Pons (tissue), 1 donor: ENCODE results near the gene OR7D2.

ENCODE experiments used
- DNase-seq: peaks from one replicate; pipeline ENCODE4 v3.0.0-alpha.2; 2016; ENCODE audit warnings: low spot score

The OR7D2 gene

DNA sequence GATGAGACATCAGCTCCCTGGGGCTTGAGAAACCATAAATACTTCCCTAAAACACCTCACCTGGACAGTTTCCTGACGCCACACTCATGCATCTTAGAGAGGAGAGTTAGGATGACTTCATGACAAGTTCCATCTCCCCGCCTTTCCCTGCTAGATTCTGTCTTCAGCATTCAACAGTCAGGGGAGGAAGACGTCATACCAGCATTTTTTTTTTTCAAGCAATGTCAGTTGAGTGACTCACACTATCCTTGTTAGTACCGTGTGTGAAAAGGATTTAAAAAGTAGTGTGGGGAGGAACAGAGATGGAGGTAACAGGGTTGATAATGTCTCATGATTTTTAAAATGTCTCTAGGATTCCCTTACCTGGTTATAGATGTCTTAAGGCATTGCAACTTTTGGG lies at the start of gene OR7D2:
Gene OR7D2 (plus strand): TSS at position 79 of the 400 bp plus-strand sequence. CDS start 6,803 bp downstream, outside the sequence.
- DNase-seq: no peak

DNA sequence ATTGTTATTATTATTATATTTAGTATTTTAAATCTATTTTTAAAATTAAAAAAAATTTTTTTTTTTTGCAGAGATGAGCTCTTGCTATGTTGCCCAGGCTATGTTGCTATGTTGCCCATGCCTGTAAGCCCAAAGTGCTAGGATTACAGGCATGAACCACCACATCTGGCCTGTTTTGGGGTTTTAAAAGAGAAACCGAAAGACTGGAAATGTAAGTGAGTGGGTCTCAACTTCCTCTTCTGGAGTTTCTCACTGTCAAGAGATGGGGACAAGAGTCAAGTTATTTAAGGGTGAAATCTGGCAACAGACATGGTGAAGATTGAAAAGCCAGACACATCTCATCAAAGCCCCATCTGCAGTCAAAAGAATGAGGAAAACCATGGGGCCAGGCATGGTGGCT lies 47.8 kb upstream of the OR7D2 start:
- peak; percentile 31 for DNase-seq

GRCh38 chr19:9132422-9132821 lies 46.4 kb upstream of the OR7D2 start:
- no peak for DNase-seq

DNA sequence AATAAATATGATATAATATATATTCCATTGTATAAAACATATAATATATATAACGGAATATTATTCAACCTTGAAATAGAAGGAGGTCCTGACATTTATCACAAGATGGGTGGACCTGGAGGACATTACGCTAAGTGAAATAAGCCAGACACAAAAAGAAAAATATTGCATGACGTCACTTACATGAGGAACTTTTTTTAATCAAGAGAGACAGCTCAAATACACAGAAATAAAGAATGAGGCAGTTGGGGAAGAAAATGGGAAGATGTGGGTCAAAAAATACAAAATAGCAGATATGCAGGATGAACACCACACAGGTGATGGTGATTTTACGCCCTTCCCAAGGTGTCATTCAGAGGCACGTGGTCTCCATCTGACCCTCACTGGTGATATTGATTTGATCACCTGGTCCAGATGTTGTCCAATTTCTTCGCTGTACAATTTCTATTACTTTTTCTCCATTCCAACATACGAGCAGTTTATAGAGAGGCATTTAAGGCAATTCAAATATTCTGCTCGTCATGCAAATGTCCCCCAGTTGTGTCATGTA lies 39.1 kb upstream of the OR7D2 start:
- DNase-seq: no peak

GRCh38 chr19:9140159-9140874 lies 38.5 kb upstream of the OR7D2 start, which contains the start of gene ZNF317:
Gene ZNF317 (plus strand): TSS chr19:9140397. CDS start chr19:9156017, 15,620 bp downstream.
- peak; percentile 93 for DNase-seq

DNA sequence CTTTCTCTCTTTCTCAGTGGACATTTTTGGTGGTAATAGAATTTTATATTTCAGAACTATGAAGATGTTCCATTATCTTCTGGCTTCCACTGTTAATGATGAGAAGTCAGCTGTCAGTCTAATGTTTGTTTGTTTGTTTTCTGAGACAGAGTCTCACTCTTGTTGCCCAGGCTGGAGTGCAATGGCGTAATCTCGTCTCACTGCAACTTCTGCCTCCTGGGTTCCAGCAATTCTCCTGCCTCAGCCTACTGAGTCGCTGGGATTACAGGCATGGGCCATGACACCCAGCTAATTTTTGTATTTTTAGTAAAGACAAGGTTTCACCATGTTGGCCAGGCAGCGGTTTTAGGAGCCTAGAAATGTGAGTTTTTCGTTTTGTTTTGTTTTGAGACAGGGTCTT lies 33.9 kb upstream of the OR7D2 start:
- DNase-seq: no peak

DNA sequence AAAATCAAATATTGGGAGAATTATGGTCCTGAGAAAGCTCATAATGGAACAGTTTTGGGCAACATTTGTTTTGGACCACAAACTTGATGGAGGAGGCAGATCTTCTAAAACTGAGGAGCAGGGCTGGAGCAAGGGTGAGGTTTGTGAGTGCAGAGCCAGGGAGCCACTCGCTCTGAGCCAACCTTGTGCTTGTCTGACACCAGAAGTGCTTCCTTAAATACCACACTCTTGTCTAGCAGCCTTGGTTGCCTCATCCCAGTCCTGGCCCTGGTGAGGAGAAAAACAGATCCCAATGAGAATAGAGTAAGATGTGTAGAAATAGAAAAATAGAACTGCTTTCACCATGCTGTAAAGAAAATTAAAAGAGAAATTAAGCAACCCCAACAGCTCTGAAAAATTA lies 31.9 kb upstream of the OR7D2 start:
- DNase-seq: no peak

GRCh38 chr19:9148697-9149096 lies 30.1 kb upstream of the OR7D2 start:
- DNase-seq: no peak

- no peak for DNase-seq
These were observed 28.8 kb upstream of the OR7D2 start for GRCh38 chr19:9149997-9150396.

GRCh38 chr19:9150650-9151049 lies 28.1 kb upstream of the OR7D2 start:
- no peak for DNase-seq

GRCh38 chr19:9151367-9151766 lies 27.4 kb upstream of the OR7D2 start:
- no peak for DNase-seq

DNA sequence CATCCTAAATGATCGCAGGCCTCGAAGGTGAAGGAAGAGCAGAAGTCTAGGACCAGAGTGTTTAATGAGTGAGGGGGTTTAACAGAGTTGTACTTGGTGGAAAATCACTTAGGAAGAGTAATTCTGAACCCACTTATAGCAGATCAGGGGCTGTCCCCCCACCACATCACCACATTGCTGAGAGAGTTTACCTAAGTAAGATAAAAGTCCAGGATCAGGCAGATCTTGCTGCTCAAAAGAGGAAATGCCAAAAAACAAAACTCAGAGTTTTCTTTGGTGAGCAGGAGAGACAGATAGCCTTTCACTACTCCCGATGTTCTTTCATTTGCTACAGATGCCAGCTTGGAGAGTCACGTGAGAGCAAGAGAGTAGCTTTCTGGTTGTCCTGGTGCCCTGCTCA lies 23.2 kb upstream of the OR7D2 start:
- no peak for DNase-seq

GRCh38 chr19:9156304-9156703 lies 22.5 kb upstream of the OR7D2 start:
- no peak for DNase-seq

DNA sequence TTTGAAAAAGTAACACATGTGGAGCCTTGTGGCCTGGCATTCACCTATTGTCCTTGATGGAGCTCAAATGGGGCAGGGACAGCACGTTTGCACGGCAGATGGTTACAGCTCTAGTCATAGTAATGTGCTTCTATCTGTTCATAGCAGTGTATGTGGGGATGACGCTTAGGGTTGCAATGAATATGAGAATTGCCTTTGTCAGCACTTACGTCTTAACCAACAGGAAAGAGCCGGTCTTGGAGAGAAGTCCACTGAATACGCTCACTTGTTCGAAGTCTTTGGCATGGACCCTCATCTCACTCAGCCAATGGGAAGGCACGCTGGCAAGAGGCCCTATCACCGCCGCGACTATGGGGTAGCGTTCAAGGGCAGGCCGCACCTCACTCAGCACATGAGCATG lies 18.9 kb upstream of the OR7D2 start:
- DNase-seq: no peak

DNA sequence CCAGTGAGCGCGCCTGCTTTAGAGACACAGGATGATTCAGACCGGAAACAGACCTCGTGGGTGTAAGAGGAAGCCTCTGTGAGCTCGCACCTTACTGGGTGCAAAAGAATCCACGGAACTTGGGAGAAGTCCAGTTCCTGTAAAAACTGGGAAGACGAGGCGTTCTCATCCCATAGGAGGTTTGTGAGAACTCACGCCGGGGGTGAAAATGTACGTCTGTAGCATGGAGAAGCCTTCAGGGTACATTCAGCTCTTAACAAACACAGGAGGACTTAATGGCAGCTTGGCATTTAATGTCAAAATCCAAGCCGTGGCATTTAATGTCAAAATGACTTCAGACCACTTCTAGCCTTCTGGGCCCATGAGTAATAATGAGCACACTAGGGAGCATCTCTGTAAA lies 17.4 kb upstream of the OR7D2 start:
- no peak for DNase-seq

GRCh38 chr19:9165261-9165660 lies 13.5 kb upstream of the OR7D2 start:
- no peak for DNase-seq

DNA sequence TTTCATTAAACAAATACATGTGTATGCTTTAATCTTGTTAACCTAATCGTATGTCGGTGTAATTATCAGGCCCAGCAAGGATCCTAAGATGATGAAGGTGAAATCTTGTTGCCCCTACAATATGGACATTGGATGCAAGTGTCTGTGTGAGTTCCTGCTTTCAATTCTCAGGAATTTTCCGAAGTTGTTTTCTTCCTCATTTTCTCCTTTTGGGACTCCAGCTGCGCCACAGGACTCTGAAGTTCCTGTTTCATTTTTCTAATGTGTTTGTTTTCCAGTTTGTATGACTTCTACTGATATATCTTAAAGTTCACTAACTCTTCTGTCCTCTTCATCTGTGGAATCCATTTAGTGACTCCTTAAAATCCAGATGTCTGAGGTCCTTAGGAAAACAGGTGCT lies 11.9 kb upstream of the OR7D2 start:
- DNase-seq: peak; percentile 17

DNA sequence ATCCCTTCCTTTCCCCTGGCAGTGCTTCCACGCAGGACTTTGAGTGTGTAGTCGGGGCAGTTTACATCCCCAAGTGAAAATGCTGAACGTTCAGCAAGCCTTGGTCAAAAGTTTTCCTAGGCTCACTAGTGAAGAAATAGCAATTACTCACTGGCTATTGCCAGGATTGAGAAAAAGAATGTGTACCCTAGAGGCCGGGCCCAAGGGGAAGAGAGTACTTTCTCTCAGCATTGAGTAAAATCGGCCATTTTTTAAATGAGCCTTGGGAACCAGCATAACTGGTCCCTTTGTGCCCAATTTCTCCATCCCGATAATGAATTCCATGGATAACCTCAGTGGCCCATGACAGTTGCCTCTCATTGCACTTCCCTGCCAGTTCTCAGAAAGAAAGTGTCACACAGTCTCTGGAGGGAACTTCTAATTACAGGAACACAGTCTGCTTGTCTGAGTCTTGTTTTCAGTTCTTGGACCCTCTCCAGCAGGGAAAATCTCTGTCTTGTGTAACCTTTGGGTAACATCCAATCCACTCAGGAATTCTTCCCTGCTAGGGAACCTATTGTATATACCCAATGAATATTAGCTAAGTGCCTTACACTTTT lies 7.3 kb upstream of the OR7D2 start:
- DNase-seq: peak; percentile 9

DNA sequence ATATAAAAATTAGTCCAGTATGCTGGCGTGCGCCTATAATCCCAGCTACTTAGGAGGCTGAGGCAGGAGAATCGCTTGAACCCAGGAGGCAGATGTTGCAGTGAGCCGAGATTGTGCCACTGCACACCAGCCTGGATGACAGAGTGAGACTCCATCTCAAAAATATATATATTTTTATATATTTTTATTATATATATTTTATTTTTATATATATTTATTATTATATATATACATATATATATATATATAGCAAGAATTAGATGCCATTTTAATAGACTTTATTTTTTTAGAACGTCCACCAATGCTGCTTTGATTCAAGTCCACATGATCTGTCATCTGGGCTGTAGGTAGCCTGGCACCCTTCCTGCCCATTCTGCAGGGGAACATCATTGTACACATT lies 3.5 kb upstream of the OR7D2 start:
- DNase-seq: no peak

DNA sequence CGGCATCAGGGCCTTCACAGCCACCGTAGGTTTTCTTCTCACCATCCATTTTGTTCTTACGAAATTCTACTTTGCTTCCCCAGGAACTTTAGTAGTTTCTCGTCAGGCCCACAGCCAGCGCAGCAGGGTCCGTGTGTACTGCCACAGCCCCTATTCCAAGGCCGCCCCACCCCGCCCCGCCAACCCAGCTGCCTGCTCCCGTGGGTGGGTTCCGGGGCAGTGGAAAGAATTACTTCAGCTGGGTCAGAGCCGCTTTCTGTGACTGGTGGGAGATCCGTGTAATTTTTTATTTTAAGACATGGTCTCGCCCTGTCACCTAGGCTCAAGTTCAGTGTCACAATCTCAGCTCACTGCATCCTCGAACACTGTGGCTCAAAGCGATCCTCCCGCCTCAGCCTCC lies 4.2 kb downstream of the OR7D2 start:
- DNase-seq: no peak

GRCh38 chr19:9187191-9187590 lies 8.4 kb downstream of the OR7D2 start:
- no peak for DNase-seq

DNA sequence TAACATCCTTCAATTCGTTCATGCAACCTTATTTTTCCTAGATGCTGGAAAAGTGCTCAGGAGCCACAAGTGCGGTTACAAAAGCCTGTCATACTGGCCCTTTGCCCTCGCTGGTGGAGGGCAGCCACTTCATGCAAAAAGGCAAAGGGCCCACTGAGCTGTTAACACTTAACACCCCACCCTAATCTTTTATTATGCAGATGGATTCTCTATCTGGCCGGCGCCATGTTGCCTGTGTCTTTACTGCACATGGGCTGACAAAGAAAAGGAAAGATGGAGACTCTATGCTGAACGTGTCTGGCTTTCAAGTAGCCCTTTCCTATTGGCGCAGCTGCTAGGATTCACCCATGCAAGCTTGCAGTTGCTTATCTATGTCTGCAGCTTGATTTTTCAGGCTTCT lies 10.8 kb downstream of the OR7D2 start:
- DNase-seq: no peak

GRCh38 chr19:9198044-9198443 lies 19.3 kb downstream of the OR7D2 start:
- peak; percentile 1 for DNase-seq
